HepG2 (cell line): ENCODE measurements around the gene MRNIP. TPM values are rescaled to one million over a fixed set of nuclear protein-coding genes. Genes with fewer than 3 reads are reported as not detected.
A peak's percentile ranks its signal among the peaks of the same experiment; 100 is the strongest.

Experiments used
- ATAC-seq: fragments of 200-7000 bp; cut with Tn5 transposase; 3 replicates; pipeline ENCODE4 v1.9.1; 2020; ENCODE audit warnings: mild to moderate bottlenecking, moderate library complexity
- BruUV-seq: library from RNA; stranded (reverse); fragments of 400-500 nt; replicated peaks from 2 replicates; lab custom pipeline; 2021; lab: Mats Ljungman, UMichigan
- CTCF ChIA-PET: fragments of 300-600 bp; formaldehyde crosslinking; extraction: SDS; loops from one replicate; lab custom pipeline; 2021; ENCODE audit warnings: low total read pairs, inconsistent platforms, low intra/inter-chr PET ratio; lab: Yijun Ruan, JAX
- POLR2A ChIA-PET: fragments of 350-600 bp; sonication (Branson Sonifier 250); formaldehyde crosslinking; loops from one replicate; lab custom pipeline; 2020; ENCODE audit warnings: antibody characterized with exemption, inconsistent platforms; lab: Yijun Ruan, JAX
- DNase-seq: peaks from one replicate; pipeline ENCODE4 v3.0.0-alpha.2; 2015; ENCODE audit warnings: low spot score
- FAIRE-seq: peaks from 3 replicates; lab custom pipeline; 2011; peaks lifted over from hg19 to GRCh38; lab: Jason Lieb, UNC
- H2AFZ ChIP-seq: one replicate; pipeline ENCODE4 v1.6.1; 2011; ENCODE audit warnings: low read length, inconsistent platforms
- H3K27ac ChIP-seq: fragments of 300-600 bp; 3 replicates; pipeline ENCODE4 v1.8.0; 2011; ENCODE audit warnings: mixed run types, mild to moderate bottlenecking, mixed read lengths, low read length, inconsistent platforms; ENCODE audit not compliant: insufficient read depth; ENCODE audit errors: extremely low read length
- H3K27me3 ChIP-seq, 2 experiments: fragments of 200-600 bp in 1 of 2; 2 replicates in 1 of 2; 3 replicates in 1 of 2; pipeline versions ENCODE4 v1.6.0 to v1.8.0; 2011; ENCODE audit warnings: low read length in 2 of 2, mild to moderate bottlenecking in 2 of 2, moderate library complexity in 2 of 2, inconsistent platforms in 1 of 2; ENCODE audit not compliant: insufficient read depth in 2 of 2, control insufficient read depth in 1 of 2
- H3K36me3 ChIP-seq, 2 experiments: fragments of 200-600 bp in 1 of 2; replicated peaks in 1 of 2; 2 replicates in 1 of 2; 3 replicates in 1 of 2; pipeline versions ENCODE4 v1.5.1 to v1.8.0; 2011; ENCODE audit warnings: low read length in 2 of 2, inconsistent platforms in 1 of 2; ENCODE audit not compliant: insufficient read depth in 2 of 2, control insufficient read depth in 1 of 2
- H3K4me1 ChIP-seq: 2 replicates; pipeline ENCODE4 v1.5.1; 2012; ENCODE audit warnings: low read length, inconsistent platforms; ENCODE audit not compliant: insufficient read depth
- H3K4me2 ChIP-seq: 2 replicates; pipeline ENCODE4 v1.6.0; 2011; ENCODE audit warnings: low read depth, low read length, inconsistent platforms
- H3K4me3 ChIP-seq, 3 experiments: fragments of 200-600 bp in 1 of 3; sonication (generic), shearing (Covaris generic) in 1 of 3; replicated peaks in 1 of 3; 2 replicates each; pipeline ENCODE4 v1.5.1; 2011 to 2016; ENCODE audit warnings: low read length in 3 of 3, inconsistent platforms in 2 of 3, low read depth in 2 of 3, mild to moderate bottlenecking in 2 of 3, control low read depth in 1 of 3, mixed read lengths in 1 of 3; ENCODE audit not compliant: insufficient read depth in 1 of 3
- H3K79me2 ChIP-seq: one replicate; pipeline ENCODE4 v1.6.1; 2011; ENCODE audit warnings: low read length, inconsistent platforms; ENCODE audit not compliant: insufficient read depth
- H3K9ac ChIP-seq: 2 replicates; pipeline ENCODE4 v1.6.0; 2011; ENCODE audit warnings: mild to moderate bottlenecking, low read depth, low read length, inconsistent platforms; ENCODE audit not compliant: insufficient read depth
- H3K9me3 ChIP-seq: 2 replicates; pipeline ENCODE4 v1.5.1; 2012; ENCODE audit warnings: mild to moderate bottlenecking, low read length
- H4K20me1 ChIP-seq: 2 replicates; pipeline ENCODE4 v1.6.0; 2011; ENCODE audit warnings: inconsistent platforms, mild to moderate bottlenecking, low read length, moderate library complexity; ENCODE audit not compliant: insufficient read depth
- PAF1 ChIP-seq: IDR thresholded peaks from 2 replicates; pipeline ENCODE4 v1.6.1; 2016; ENCODE audit warnings: missing genetic modification reagents, missing compliant biosample characterization
- POLR2G ChIP-seq: fragments of 200-400 bp; formaldehyde crosslinking; IDR thresholded peaks from 2 replicates; pipeline ENCODE4 v1.6.1; 2018; ENCODE audit warnings: mild to moderate bottlenecking, low read depth, low read length, moderate library complexity
- RBM22 ChIP-seq: fragments of 200-400 bp; formaldehyde crosslinking; optimal IDR thresholded peaks from 2 replicates; pipeline ENCODE3; 2017; ENCODE audit warnings: mild to moderate bottlenecking, low read length, moderate library complexity
- SMYD3 ChIP-seq: sonication (generic); formaldehyde crosslinking; IDR thresholded peaks from 2 replicates; pipeline ENCODE4 v1.8.1; 2023; ENCODE audit warnings: mild to moderate bottlenecking, missing genetic modification reagents
- ZBTB20 ChIP-seq: sonication (generic); formaldehyde crosslinking; IDR thresholded peaks from 2 replicates; pipeline ENCODE4 v1.8.1; 2023; ENCODE audit warnings: missing genetic modification reagents, low read depth, mild to moderate bottlenecking, borderline replicate concordance
- ZNF781 ChIP-seq: sonication (generic); formaldehyde crosslinking; IDR thresholded peaks from 2 replicates; pipeline ENCODE4 v1.5.1; 2020; ENCODE audit warnings: borderline replicate concordance, mild to moderate bottlenecking, missing genetic modification reagents; ENCODE audit errors: not compliant biosample characterization
- ZZZ3 ChIP-seq: sonication (generic); formaldehyde crosslinking; IDR thresholded peaks from 2 replicates; pipeline ENCODE4 v1.4.0; 2020; ENCODE audit warnings: missing genetic modification reagents, mild to moderate bottlenecking, borderline replicate concordance
- WGBS: methylation state at CpG from one replicate; pipeline ENCODE4 v1.1.6; 2017; ENCODE audit warnings: low lambda C conversion rate; 5-methylcytosine and 5-hydroxymethylcytosine counted together
- in situ Hi-C: cut with HindIII; loops from 2 replicates; pipeline ENCODE4 v1.10.0; 2017; ENCODE audit warnings: low pct_unique_long_range_greater_than_20kb; ENCODE audit not compliant: extremely low pct_ligation_motif_present
- intact Hi-C: fragments of 100-400 bp; cut with micrococcal nuclease; formaldehyde crosslinking; loops from one replicate; pipeline ENCODE4 v1.10.0; 2022; ENCODE audit not compliant: unreplicated experiment
- polyA plus RNA-seq, 8 experiments: library from polyadenylated mRNA; depleted of rRNA in 3 of 8; stranded (reverse) in 7 of 8; unstranded in 1 of 8; fragments of >200 nt; fragmentation: Illumina TruSeq in 4 of 8; extraction: Trizol in 4 of 8; gene quantifications; 2 replicates each; pipeline versions ENCODE4 v1.2.1 to v1.2.3, GENCODE V29; 2011 to 2016; ENCODE audit warnings: low read depth in 4 of 8, missing spikeins in 1 of 8, mixed read lengths in 1 of 8; ENCODE audit not compliant: insufficient read depth in 1 of 8
- total RNA-seq, 5 experiments: library from RNA; depleted of rRNA; stranded (reverse); fragments of >200 nt; fragmentation: Illumina TruSeq; extraction: Trizol; gene quantifications; 2 replicates each; pipeline ENCODE4 v1.2.3, GENCODE V29; 2016; ENCODE audit warnings: low read depth in 1 of 5

Gene MRNIP
- total and polyA plus RNA-seq, 2 of the 13 experiments (the other 11 are each of a cell fraction or from before 2014, with no cell fraction given) = 15.5 to 34.1 TPM

GRCh38 chr5:179822059-179822432, 36.6 kb downstream of the MRNIP start:
- H3K36me3 ChIP-seq = peaks cover 15 to 32% of the 10 kb centered on the region in 2 experiments
- no peak for DNase-seq
- intact Hi-C loops = no loop called here
- in situ Hi-C loops = no loop called here
- FAIRE-seq = no peak
- no peak for ATAC-seq
- peaks cover 83% of the 10 kb centered on the region for H3K4me1 ChIP-seq
- no peaks in the 10 kb centered on the region for H3K27me3 ChIP-seq
- H3K27ac ChIP-seq = peak overlapping the region; percentile 99
- peaks cover 49% of the 10 kb centered on the region for H3K79me2 ChIP-seq
- peak overlapping the region; percentile 97 to 99 (median 99) for H3K4me3 ChIP-seq
- peaks cover 51% of the 10 kb centered on the region for H4K20me1 ChIP-seq
- no peak overlapping the region for H2AFZ ChIP-seq
- peak overlapping the region; percentile 92 for H3K4me2 ChIP-seq
- TF ChIP-seq SMYD3 (CRISPR knock-in tag) (0 out of 2 replicates have a peak, but pooled peaks have one; percentile 1), ZNF781 (CRISPR knock-in tag) (no peak), PAF1 (peak; percentile 24; the same call in 1 of the 2 replicates), POLR2G (peak; percentile 18; the same call in 1 of the 2 replicates), RBM22 (peak; percentile 79), ZBTB20 (CRISPR knock-in tag) (no peak), ZZZ3 (CRISPR knock-in tag) (0 out of 2 replicates have a peak, but pooled peaks have one; percentile 32)
- WGBS = 46% methylated on average over 3 of the region's 3 CpGs
- CTCF ChIA-PET = no interaction called here
- BruUV-seq = TSS peak; percentile 70
- no peaks in the 10 kb centered on the region for H3K9me3 ChIP-seq
- POLR2A ChIA-PET = interaction anchor here (0.6 to 1.8 kb wide), 12 partner anchors 8 to 90 kb away, joined by 3 to 11 read pairs (median 4); partner anchors contain the start of genes MGAT4B and MRNIP
- H3K9ac ChIP-seq = peak overlapping the region; percentile 100
